GM18511 (cell line): ENCODE data around the gene PARM1.
A peak's percentile ranks its signal among the peaks of the same experiment; 100 is the strongest.

ENCODE experiments used
- ATAC-seq: cut with Tn5 transposase; IDR thresholded peaks from one replicate; pipeline ENCODE4 v1.9.1; 2021; ENCODE audit warnings: mild to moderate bottlenecking, moderate library complexity; ENCODE audit not compliant: unreplicated experiment

PARM1 gene

DNA sequence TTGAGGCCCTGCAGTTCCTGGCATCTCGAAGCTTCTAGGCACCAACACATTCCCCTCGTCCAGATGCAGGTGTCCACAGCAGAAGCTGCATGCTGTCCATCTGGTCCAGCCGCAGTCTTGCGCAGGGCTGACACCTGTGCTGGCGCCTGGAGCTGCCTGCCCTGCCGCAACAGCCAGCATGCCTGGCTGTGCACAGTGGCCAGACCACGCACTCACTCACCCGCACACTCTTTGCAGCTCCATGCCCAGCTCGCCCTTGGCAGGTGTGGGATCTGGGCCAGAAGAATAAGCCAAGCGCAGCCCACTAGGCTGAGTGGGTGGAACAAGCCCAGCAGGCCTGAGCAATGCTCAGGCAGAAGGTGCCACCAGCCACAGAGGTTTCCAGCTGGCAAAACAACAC is 125.6 kb downstream of the PARM1 start:
- no peak for ATAC-seq

DNA sequence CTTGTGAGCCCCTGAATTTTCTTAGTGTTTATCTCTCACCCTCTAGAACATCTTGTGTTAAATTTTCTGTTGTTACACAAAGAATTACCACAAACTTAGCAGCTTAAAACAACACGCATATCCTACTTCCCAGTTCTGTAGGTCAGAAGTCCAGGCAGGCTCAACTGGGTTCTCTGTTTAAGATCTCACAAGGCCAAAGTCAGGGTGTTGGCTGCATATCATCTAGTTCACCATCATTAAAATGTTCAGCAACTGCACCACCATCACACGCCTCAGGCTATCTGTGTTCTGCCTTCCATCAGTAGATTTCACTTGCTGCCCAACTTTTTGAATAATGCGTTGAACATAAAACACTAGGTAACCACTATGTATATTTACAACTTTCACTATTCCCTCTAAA is 130.5 kb downstream of the PARM1 start:
- no peak for ATAC-seq

DNA sequence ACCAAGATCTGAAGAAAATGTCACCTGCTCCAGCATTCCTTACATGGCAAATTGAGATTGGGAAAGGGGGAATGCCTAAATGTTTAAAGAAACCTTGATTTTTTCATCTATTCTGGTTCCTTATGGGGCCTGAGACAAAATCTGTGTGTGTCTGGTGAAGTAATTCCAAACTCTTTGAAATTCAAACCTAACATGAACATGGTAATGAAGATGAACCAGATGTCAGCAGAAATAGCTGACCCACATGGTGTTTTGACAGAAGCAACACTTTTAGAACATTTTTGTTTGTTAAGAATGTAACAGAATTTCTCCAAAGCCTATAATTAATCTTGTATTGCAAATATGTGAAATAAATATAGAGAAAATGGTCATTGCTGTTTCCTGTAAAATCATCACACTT is 133.0 kb downstream of the PARM1 start:
- ATAC-seq: no peak

DNA sequence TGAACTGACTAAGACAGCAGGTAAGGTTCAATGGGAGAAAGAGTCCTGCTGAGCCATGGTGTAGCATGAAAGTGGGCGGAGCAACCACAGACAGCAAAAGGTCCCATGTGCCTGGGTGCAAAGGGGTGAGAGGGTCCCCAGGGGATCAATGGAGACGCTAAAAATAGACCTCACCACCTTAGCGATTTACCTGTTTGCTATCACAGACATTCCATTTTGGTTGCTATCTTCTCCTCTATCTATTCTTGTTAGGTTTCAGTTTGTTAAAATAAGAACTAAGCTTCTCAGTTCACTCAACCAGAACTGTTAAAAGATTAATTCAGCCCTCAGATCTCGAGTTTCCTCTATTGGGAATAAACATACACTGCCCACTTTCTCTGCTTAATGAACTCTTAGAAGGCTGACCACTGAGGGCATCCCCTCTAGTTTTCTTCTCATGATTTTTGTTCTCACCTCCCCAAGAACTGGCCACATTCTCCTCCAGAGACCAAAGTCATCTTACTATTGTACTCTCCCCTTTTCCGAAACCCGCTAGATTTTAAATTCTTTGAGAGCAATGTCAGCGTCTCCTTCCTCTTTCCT is 136.7 kb downstream of the PARM1 start:
- ATAC-seq: peak; percentile 89

DNA sequence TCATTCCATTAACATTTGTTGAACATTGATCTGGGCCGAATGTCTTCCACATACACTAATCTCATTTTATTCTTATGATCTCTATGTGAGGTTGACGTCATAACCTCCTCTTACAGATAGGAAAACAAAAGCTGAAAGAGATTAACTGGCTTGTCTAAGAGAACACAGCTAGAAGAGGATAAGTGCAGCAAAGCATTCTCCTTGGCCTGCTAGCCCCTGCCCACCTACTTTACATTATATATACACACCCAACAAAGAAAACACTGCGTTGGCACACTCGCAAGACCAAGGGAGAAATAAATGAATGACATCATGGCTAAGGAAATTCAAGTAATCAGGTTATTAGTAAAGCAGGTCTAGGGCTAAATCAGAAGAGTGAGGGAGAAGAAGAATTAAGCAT is 138.4 kb downstream of the PARM1 start:
- no peak for ATAC-seq

DNA sequence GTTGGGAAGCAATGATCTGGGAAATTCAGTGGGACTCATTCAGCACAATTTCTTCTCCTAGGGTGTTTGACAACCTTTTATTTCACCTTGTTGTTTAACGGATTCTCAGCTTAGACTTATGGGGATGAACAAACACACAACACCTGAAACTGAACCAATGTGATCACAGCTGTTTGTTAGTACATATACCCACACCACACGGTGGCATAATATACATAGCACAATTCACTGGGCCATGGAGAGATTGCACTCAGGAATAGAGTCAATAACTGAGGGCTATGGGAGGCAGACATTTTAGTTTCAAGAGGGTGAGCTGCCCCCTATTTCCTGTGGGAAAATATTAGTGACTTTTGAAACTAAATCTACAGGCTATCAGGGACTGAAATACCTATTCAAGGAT is 148.0 kb downstream of the PARM1 start:
- ATAC-seq: no peak

DNA sequence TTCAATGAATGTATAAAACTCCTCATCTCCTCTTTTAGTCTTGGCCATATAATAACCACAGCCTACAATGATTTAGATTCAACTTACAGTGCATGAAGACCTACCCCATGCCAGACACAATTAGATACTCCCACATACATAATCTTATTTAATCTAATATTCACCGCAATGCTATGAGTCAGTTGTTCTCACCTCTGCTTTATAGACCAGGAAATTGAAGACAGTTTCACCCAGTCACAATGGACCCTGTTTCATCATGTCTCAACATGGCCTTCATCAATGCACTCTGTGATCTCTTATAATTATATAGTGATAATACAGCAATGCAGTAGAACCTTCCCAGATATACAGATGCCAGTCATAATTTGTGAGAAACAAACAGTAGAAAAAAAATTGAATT is 148.6 kb downstream of the PARM1 start:
- ATAC-seq: no peak

DNA sequence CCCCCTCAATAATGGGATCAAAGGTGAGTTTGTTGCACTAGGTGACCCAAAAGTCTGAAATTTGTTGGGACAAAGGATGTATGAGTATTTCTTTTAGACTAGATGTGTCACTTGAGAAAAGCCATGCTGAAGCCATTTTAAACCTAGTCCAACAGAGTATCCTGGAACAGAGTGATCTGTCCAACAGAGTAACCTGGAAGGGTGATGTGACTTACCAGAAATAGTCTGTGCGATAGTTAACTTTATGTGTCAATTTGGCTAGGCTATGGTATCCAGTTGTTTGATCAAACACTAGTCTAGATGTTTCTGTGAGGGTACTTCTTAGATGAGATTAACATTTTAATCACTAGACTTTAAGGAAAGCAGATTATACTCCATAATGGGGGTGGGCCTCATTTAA is 154.5 kb downstream of the PARM1 start:
- ATAC-seq: no peak

DNA sequence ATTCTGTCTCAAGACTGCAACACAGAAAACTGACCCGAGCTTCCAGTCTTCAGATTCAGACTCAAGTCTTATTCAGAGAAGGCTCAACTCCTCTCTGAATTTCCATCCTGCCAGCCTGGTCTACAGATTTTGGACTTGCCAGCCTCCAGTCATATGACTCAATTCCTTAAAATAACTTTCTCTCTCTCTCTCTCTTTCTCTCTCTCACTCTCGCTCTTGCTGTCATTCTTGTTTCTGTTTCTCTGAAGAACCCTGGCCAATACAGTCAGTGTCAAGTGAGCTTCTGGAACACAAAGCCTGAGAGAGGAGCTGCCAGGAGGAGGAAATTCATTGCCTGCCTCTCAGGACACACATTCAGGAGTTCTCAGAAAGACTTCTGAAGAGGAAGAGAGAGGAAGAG is 154.9 kb downstream of the PARM1 start:
- peak; percentile 68 for ATAC-seq

DNA sequence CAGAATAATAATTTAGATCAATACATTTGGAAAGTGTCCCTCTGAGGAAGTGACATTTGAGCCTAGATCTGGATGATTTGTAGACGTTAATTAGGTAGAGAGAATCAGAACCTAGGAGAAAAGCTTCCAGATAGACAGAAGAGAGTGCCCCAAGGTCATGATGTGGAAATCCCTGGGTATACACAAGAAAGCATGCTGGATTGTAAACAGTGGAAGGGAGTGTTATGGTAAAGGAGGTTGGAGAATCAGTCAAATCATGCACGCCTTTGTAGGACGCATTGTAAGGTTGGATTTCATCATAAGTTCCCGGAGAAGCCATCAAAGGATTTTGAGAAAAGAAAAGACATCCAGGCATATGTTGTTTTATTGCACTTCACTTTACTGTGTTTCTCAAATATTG is 156.3 kb downstream of the PARM1 start:
- ATAC-seq: no peak

DNA sequence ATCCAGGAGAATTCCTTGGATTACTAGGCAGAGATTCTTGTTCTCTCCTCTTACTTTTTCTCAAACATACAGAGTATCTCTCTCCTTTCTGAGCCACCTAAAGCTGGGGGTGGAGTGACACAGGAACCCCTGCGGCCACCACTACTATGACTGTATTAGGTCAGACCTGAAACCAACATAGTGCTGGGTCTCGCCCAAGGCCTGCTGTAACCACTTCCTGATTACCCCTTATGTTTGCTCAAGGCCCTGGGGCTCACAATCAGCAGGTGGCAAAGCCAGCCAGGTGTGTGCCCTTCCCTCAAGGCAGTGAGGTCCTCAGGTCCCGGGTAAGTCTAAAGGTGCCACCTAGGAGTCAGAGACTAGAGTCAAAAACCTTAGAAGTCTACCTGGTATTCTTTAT is 166.4 kb downstream of the PARM1 start:
- no peak for ATAC-seq
